B cell (primary cell): ENCODE results near the gene ZNF428. TPM values are rescaled to one million over a fixed set of nuclear protein-coding genes. Genes with fewer than 3 reads are reported as not detected.
A peak's percentile ranks its signal among the peaks of the same experiment; 100 is the strongest.

Experiments used
- ATAC-seq: fragments of 200-7000 bp; cut with Tn5 transposase; one replicate; pipeline ENCODE4 v1.10.0; 2021; ENCODE audit warnings: low read depth, mild to moderate bottlenecking, moderate number of reproducible peaks, moderate library complexity
- CTCF ChIA-PET: fragments of 350-600 bp; sonication (Branson Sonifier 250); formaldehyde crosslinking; loops from one replicate; lab custom pipeline; 2021; ENCODE audit warnings: antibody characterized with exemption, inconsistent platforms; lab: Charles Lee
- POLR2A ChIA-PET: fragments of 350-600 bp; sonication (Branson Sonifier 250); formaldehyde crosslinking; loops from one replicate; lab custom pipeline; 2021; ENCODE audit warnings: antibody characterized with exemption; lab: Charles Lee
- DNase-seq: peaks from one replicate; pipeline ENCODE4 v3.0.0; 2013
- H2AFZ ChIP-seq: 2 replicates; pipeline ENCODE4 v1.6.1; 2012; ENCODE audit warnings: mild to moderate bottlenecking, low read depth, low read length; ENCODE audit not compliant: insufficient read depth, poor library complexity, severe bottlenecking
- H3K27ac ChIP-seq, 2 donors: 1 replicate in 1 of 2; 2 replicates in 1 of 2; pipeline ENCODE4 v1.5.1; 2012 to 2013; ENCODE audit warnings: low read length in 2 of 2, mild to moderate bottlenecking in 2 of 2, moderate library complexity in 1 of 2
- H3K27me3 ChIP-seq, 4 experiments: fragments of 200-600 bp in 1 of 4; sonication (generic) in 1 of 4; replicated peaks in 1 of 4; 1 replicate in 2 of 4; 2 replicates in 2 of 4; pipeline versions ENCODE4 v1.6.1 to v1.7.0; 2013 to 2016; ENCODE audit warnings: low read length in 3 of 4, mild to moderate bottlenecking in 2 of 4, mixed read lengths in 1 of 4, moderate library complexity in 1 of 4; ENCODE audit not compliant: insufficient read depth in 4 of 4, control insufficient read depth in 3 of 4; ENCODE audit errors: control extremely low read depth in 1 of 4
- H3K36me3 ChIP-seq, 2 experiments: replicated peaks in 1 of 2; 1 replicate in 1 of 2; 2 replicates in 1 of 2; pipeline versions ENCODE4 v1.6.1 to v1.7.1; 2013; ENCODE audit warnings: low read length in 1 of 2; ENCODE audit not compliant: insufficient read depth in 2 of 2, control insufficient read depth in 1 of 2; ENCODE audit errors: control extremely low read depth in 1 of 2, extremely low read depth in 1 of 2
- H3K4me1 ChIP-seq, 2 donors: fragments of 200-600 bp in 1 of 2; sonication (generic) in 1 of 2; 1 replicate in 1 of 2; 2 replicates in 1 of 2; pipeline versions ENCODE4 v1.5.1 to v1.6.1; 2013 to 2017; ENCODE audit warnings: low read length in 2 of 2; ENCODE audit not compliant: control insufficient read depth in 2 of 2, insufficient read depth in 2 of 2
- H3K4me2 ChIP-seq: replicated peaks from 2 replicates; pipeline ENCODE3; 2012; ENCODE audit warnings: mild to moderate bottlenecking, low read depth, low read length; ENCODE audit not compliant: poor library complexity, severe bottlenecking
- H3K4me3 ChIP-seq, 5 experiments: fragments of 200-600 bp in 1 of 5; sonication (generic) in 1 of 5; 1 replicate in 3 of 5; 2 replicates in 2 of 5; pipeline versions ENCODE4 v1.5.1 to v1.7.0; 2011 to 2016; ENCODE audit warnings: low read length in 4 of 5, mild to moderate bottlenecking in 4 of 5, low read depth in 2 of 5, control low read depth in 1 of 5, moderate library complexity in 1 of 5; ENCODE audit not compliant: insufficient read depth in 1 of 5; ENCODE audit errors: control extremely low read depth in 1 of 5, extremely low read depth in 1 of 5
- H3K79me2 ChIP-seq: fragments of 200-600 bp; sonication (generic); one replicate; pipeline ENCODE4 v1.6.0; 2016; ENCODE audit warnings: low read length; ENCODE audit not compliant: control insufficient read depth, insufficient read depth
- H3K9ac ChIP-seq: fragments of 200-600 bp; sonication (generic); 2 replicates; pipeline ENCODE4 v1.6.1; 2017; ENCODE audit warnings: mild to moderate bottlenecking, low read length, moderate library complexity
- H3K9me3 ChIP-seq, 3 donors: one replicate each; pipeline versions ENCODE4 v1.6.1 to v1.7.1; 2013; ENCODE audit warnings: low read length in 2 of 3; ENCODE audit not compliant: control insufficient read depth in 2 of 3, insufficient read depth in 1 of 3; ENCODE audit errors: control extremely low read depth in 1 of 3
- H4K20me1 ChIP-seq: 2 replicates; pipeline ENCODE4 v1.6.0; 2012; ENCODE audit warnings: mild to moderate bottlenecking, low read length; ENCODE audit not compliant: insufficient read depth, control insufficient read depth, poor library complexity, severe bottlenecking
- H3K27ac Mint-ChIP-seq: one replicate; pipeline ENCODE4 v1.8.0; 2021; ENCODE audit warnings: mixed read lengths
- H3K27me3 Mint-ChIP-seq: one replicate; pipeline ENCODE4 v1.8.0; 2021; ENCODE audit warnings: mixed read lengths
- H3K4me1 Mint-ChIP-seq: one replicate; pipeline ENCODE4 v1.8.0; 2021; ENCODE audit warnings: mixed read lengths
- H3K4me3 Mint-ChIP-seq: one replicate; pipeline ENCODE4 v1.8.0; 2021; ENCODE audit warnings: mixed read lengths
- H3K9me3 Mint-ChIP-seq: one replicate; pipeline ENCODE4 v1.8.0; 2022; ENCODE audit warnings: mixed read lengths; ENCODE audit not compliant: insufficient read depth
- CTCF ChIP-seq: fragments of 200-600 bp; IDR thresholded peaks from one replicate; pipeline ENCODE4 v1.8.0; 2022; ENCODE audit warnings: antibody characterized with exemption, mild to moderate bottlenecking
- EZH2 ChIP-seq: IDR thresholded peaks from 2 replicates; pipeline ENCODE4 v1.6.1; 2012; ENCODE audit warnings: borderline replicate concordance, low read depth, mild to moderate bottlenecking, moderate library complexity, low read length; ENCODE audit not compliant: insufficient read depth, poor library complexity, severe bottlenecking
- WGBS: methylation state at CpG from one replicate; pipeline ENCODE4 v1.1.5; 2013; ENCODE audit warnings: missing lambda C conversion rate; ENCODE audit not compliant: insufficient coverage; 5-methylcytosine and 5-hydroxymethylcytosine counted together
- intact Hi-C: fragments of 100-400 bp; cut with micrococcal nuclease; formaldehyde crosslinking; loops from one replicate; pipeline ENCODE4 v1.10.0; 2022
- polyA plus RNA-seq: library from polyadenylated mRNA; depleted of rRNA; stranded (reverse); fragments of >200 nt; gene quantifications from 2 replicates; pipeline ENCODE4 v1.2.3, GENCODE V29; 2012
- total RNA-seq, 2 donors: library from RNA; stranded (reverse); fragments of 120-200 nt in 1 of 2; gene quantifications; 1 replicate in 1 of 2; 2 replicates in 1 of 2; pipeline versions ENCODE4 v1.2.3 to v1.2.4, GENCODE V29; 2013 to 2022

Gene ZNF428
- total and polyA plus RNA-seq, 2 donors (not counting 1 experiment from before 2014, with no cell fraction given): 16.9 to 19.7 TPM

DNA sequence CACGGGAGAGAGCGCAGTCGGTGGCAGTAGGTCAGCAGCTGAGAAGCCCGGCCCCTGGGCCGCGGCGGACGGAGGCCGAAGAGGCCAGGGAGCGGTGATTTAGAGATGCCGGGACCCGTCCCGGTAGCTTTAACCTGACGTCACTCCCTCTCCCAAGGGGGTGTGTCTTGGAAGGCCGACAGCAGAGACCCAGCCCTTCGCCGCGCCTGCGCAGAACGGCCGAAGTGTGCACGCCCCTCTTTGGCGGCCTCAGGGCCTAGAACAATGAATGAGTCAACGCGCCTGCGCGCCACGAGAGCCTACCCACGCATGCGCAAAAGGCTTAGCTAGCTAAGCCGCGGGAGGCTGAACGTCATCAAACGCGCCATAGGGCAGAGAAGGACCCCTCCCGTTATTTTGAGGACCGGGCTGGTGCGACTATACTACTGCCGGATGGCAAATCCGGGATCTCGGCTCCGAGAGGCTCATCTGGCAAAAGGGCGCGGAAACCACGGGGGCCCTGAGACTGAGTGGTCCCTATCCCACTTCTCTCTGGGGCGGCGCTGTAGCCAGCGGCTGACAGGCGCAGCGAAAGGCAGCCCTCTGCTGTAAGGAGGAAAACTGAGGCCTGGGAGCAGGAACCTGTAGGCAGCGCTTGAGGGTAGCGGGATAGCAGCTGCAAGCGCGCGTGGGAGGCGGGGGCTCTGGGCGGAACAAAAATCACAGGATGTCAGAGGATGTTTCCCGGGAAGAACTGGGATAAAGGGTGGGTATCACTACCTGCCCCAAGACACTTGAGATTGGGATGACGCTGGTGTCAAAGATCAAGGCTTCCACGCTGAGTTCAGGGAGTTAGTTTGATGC, 23.2 kb downstream of the ZNF428 start, which contains the start of the genes IRGQ and ZNF576:
Gene IRGQ (minus strand): TSS at position 136 of the 843 bp plus-strand sequence. CDS start 796 bp downstream, outside the sequence.
Gene ZNF576 (plus strand): TSS at position 597 of the 843 bp plus-strand sequence. CDS start 514 bp downstream, outside the sequence.
- no peaks in the 10 kb centered on the region for H3K9me3 ChIP-seq
- under 1% methylated on average over 59 of the region's 60 CpGs for WGBS
- ChIA-PET POLR2A (interaction anchor here (0.8 to 2.2 kb wide), 6 partner anchors 10 to 41 kb away, joined by 3 to 15 read pairs (median 3); partner anchors contain the start of genes PINLYP and XRCC1), CTCF (interaction anchor here (0.7 to 7.5 kb wide), 16 partner anchors 19 to 164 kb away, joined by 3 to 126 read pairs (median 4); partner anchors contain the start of genes PINLYP and XRCC1)
- no peaks in the 10 kb centered on the region for H3K27me3 ChIP-seq
- peak within 1 kb of the TSS; percentile 61 to 88 (median 73) for H3K4me3 ChIP-seq
- peak; percentile 88 for ATAC-seq
- intact Hi-C loops: loop anchor here (1.0 kb wide), 7 partner anchors 21 to 158 kb away; partner anchors contain the start of genes PINLYP, SMG9, XRCC1 and ZNF428
- H3K27ac ChIP-seq: peak within 1 kb of the TSS; percentile 95 to 97
- no peaks in the 10 kb centered on the region for H3K27me3 Mint-ChIP-seq
- peak within 1 kb of the TSS; percentile 87 for H2AFZ ChIP-seq
- peak within 1 kb of the TSS; percentile 99 for H3K27ac Mint-ChIP-seq
- TF ChIP-seq CTCF (no peak), EZH2 (no peak)
- H3K4me1 Mint-ChIP-seq: peaks cover 43% of the 10 kb centered on the region
- H3K9ac ChIP-seq: peak within 1 kb of the TSS; percentile 74
- peak within 1 kb of the TSS; percentile 79 for H3K4me2 ChIP-seq
- H3K79me2 ChIP-seq: peaks cover 61% of the 10 kb centered on the region
- peaks cover 16 to 38% of the 10 kb centered on the region in 2 donors for H3K4me1 ChIP-seq
- H3K36me3 ChIP-seq: peaks cover 0 to 34% of the 10 kb centered on the region in 2 experiments
- no peaks in the 10 kb centered on the region for H3K9me3 Mint-ChIP-seq
- H4K20me1 ChIP-seq: peaks cover 5% of the 10 kb centered on the region
- peak within 1 kb of the TSS; percentile 98 for H3K4me3 Mint-ChIP-seq
- peak; percentile 100 for DNase-seq
